Activated CD4-positive, CD25-positive, alpha-beta regulatory T cell treated with anti-CD3 and anti-CD28 coated beads, Interleukin-2, amount 50 U/mL, for 16 hours (primary cell): Measurements from ENCODE around the gene STK36.
A peak's percentile ranks its signal among the peaks of the same experiment; 100 is the strongest.
"Not testable (repeated sequence)": the region's sequence is repeated elsewhere in the genome, so short reads cannot be mapped to it uniquely, and the experiment has no call there.

ENCODE experiments used
- DNase-seq: peaks from one replicate; pipeline ENCODE4 v3.0.0-alpha.2; 2020; ENCODE audit warnings: low read depth, low spot score

Gene STK36

GRCh38 chr2:218662827-218663226 lies 9.1 kb upstream of the STK36 start:
- DNase-seq: no peak

DNA sequence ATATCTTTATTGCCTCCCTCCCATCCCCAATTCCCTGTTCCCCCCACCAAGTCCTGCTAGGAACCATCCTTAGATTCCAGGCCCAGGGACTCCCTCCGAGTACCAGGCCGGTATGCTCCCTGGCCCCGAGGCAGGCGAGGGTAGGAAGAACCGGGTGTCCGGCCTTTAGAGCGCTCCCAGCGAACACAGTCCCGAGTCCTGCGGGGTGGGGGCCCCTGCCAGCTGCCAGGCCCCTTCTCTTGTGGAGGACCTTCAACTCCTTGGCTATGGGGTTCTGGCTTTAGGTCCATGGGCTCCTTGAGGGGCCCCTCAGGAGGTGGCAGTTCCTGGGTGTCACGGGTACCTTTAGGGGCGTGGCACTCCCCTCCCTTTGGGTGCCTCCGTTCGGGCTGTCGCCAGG lies 8.0 kb upstream of the STK36 start:
- DNase-seq: no peak

GRCh38 chr2:218664653-218665052 lies 7.2 kb upstream of the STK36 start:
- no peak for DNase-seq

DNA sequence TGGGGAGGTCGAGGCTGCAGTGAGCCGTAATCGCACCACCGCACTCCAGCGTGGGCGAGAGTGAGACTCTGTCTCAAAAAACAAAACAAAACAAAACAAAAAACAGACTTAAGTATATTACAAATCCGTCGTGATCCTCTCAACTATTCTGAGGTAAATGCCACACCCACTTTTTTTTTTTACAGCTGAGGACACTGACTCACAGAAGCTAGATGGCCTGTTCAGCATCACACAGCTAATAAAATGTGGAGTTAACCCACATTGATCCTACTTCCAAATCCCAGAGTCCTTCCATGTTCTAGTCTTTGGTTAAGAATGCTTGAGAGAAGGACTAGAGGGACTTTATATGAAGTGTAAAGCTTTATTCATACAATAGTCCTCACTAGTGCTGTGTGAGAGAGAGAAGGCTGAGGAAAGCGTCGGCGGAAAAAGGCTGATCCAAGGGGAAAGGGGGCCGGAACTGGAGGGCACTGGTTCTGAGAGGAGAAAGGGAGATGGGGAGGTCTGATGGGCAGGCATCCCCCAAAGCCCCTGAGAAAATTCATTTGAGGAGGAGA lies 711 bp upstream of the STK36 start:
- DNase-seq: no peak

- DNase-seq: no peak
Observed at GRCh38 chr2:218679119-218679518, 7.2 kb downstream of the STK36 start.

GRCh38 chr2:218680061-218680460 lies 8.2 kb downstream of the STK36 start:
- DNase-seq: no peak

DNA sequence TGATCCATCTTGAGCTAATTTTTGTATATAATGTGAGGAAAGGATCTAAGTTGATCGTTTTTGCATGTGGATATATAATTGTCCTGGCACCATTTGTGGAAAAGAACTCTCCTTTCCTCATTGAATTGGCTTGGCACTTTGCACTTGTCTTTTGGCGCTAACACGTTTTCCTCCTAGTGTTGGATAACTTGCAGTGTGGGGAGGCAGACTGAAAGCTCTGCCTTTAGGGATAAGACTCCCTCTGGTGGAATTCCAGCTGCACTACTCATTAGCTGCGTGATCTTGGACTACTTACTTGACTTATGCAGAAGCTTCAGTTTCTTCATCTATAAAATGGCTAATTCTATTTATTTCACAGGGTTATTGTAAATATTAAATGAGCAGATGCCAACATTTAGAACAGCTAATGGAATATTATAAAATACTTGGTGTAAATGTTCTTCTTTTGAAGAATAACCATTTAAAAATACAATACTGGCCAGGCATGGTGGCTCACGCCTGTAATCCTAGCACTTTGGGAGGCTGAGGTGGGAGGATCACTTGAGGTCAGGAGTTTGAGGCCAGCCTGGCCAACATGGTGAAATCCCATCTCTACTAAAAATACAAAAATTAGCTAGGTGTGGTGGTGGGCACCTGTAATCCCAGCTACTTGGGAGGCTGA lies 15.6 kb downstream of the STK36 start:
- not testable (repeated sequence) for DNase-seq

DNA sequence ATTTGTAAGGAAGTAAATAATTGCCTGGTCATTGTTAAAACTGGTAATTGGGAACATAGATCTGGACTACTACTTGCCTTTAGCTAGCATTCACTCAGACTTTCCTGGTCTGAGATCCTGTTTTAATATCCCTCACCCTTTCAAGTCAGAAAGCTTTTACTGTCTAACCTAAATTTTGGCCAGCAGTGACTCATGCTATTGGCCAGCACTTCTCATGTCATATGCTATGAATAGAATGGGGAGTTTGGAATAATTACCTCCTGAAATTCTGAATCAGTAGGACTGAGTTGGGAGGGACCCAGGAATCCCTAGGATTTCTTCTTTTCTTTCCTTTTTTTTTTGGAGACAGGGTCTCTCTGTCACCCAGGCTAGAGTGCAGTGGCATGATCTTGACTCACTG lies 19.3 kb downstream of the STK36 start:
- no peak for DNase-seq

- DNase-seq: no peak
Observed at GRCh38 chr2:218694405-218695145, 22.7 kb downstream of the STK36 start.

DNA sequence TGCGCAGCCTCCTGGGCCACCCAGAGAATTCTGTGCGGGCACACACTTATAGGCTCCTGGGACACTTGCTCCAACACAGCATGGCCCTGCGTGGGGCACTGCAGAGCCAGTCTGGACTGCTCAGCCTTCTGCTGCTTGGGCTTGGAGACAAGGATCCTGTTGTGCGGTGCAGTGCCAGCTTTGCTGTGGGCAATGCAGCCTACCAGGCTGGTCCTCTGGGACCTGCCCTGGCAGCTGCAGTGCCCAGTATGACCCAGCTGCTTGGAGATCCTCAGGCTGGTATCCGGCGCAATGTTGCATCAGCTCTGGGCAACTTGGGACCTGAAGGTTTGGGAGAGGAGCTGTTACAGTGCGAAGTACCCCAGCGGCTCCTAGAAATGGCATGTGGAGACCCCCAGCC lies 27.0 kb downstream of the STK36 start:
- DNase-seq: no peak

DNA sequence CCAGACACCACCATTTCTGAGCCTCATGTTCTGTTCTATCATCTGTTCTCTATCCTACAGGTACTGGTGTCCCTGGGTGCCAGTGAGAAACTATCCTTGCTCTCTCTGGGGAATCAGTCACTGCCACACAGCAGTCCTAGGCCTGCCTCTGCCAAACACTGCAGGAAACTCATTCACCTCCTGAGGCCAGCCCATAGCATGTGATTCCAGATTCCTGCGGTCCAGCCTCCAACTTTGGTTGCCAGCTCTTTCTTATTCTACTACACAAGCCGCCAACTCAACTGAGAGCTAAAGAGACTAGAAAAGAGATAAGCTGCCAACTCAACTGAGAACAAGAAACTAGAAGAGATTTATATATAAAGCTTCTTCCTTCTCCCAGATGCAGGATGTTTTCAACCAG lies 29.9 kb downstream of the STK36 start:
- no peak for DNase-seq

- no peak for DNase-seq
Observed at GRCh38 chr2:218703341-218703740, 31.5 kb downstream of the STK36 start.

DNA sequence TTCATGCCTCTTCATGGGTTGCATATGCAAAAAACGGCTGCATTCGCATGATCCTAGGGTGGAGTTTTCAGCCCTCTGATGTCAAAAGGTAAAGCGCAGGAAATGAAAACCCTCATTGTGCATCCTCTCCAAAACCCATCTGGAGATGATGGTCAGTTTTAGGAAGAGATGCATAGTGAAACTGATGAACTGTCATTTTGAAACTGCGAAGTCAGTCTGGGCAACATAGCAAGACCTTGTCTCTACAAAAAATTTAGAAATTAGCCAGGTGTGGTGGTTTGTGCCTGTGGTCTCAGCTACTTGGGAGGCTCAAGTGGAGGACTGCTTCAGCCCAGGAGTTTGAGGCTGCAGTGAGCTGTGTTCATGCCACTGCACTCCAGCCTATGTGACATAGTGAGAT lies 36.2 kb downstream of the STK36 start:
- no peak for DNase-seq

DNA sequence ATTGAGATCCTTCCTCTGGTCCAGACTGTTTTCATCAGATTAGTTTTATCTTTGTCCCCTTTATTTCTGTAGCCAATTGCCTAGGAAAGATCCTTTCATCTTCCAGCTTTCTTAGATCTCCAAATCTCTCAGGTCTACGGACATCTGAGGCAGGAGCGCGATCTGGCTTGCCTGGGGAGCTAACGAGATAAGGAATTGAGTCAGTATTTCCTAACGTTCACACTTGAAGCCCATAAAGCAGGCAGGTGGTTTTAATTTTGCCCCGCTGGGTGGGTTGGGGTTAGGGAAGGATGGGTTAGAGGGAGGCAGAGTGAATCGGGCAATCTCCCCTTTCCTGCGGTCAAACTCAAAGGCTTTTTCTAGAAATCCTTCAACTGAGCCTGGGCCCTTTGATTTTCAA lies 38.0 kb downstream of the STK36 start:
- DNase-seq: no peak

DNA sequence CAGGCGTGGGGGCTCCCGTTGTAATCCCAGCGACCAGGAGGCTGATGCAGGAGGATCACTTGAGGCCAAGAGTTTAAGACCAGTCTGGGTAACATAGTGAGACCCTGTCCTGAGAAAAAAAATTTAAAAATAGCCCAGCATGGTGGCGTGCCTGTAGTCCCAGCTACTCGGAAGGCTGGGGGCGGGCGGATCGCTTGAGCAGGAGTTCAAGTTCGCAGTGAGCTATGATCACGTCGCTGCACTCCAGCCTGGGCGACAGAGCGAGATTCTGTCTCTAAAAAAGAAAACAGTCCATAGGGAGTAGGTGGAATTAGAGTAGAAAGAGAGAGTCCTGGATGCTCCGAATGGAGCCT lies 38.4 kb downstream of the STK36 start:
- no peak for DNase-seq

GRCh38 chr2:218710687-218711549 lies 39.0 kb downstream of the STK36 start, which contains the start of gene TTLL4:
Gene TTLL4, plus strand, starts transcription at chr2:218710835. Its CDS starts 26,842 bp downstream, at chr2:218737677.
- DNase-seq: peak; percentile 97

DNA sequence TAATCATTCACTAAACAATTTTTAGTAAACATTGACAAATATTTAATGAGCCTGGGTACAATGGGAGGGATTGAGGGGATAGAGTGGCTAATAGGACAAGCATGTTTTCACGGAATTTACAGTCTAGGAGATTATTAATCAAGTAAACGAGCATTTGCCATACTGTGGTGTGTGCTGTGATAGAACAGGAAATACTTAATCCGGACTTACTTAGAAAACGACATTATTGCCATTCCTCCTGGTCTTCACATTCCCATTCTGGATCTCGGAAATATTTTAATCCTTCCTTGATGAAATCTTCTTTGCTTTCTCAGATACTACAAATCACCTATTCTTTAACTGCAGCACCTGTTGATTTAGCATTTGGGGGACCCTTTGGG lies 39.7 kb downstream of the STK36 start:
- DNase-seq: no peak

GRCh38 chr2:218713922-218714321 lies 42.0 kb downstream of the STK36 start:
- no peak for DNase-seq

- no peak for DNase-seq
Observed at GRCh38 chr2:218716070-218716469, 44.2 kb downstream of the STK36 start.

DNA sequence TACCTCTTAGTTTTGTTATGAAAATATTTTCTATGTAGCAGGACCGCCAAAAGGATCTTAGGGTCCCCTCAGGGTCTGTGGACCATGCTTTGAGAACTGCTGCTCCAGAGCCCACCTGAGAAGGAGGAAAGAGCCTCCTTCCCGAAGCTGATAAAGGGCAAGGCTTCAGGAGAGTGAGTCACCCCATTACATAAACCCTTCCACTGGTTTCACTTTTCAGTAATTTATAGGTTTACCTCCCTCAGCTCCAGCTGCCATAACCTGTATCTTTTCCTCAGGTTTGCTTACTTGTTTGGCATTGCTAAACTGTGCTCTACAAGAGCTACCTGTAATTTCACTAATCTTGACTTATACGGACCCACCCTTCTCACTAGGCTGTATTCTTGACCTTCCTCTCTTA lies 45.4 kb downstream of the STK36 start:
- no peak for DNase-seq

GRCh38 chr2:218718058-218718457 lies 46.2 kb downstream of the STK36 start:
- DNase-seq: no peak

- DNase-seq: no peak
Observed at GRCh38 chr2:218719457-218719856, 47.6 kb downstream of the STK36 start.
